Hepatocyte (in vitro differentiated cells): Measurements from ENCODE around the gene STARD5. TPM values are rescaled to one million over a fixed set of nuclear protein-coding genes. Genes with fewer than 3 reads are reported as not detected.

Experiments used
- DNase-seq: peaks from one replicate; pipeline ENCODE4 v3.0.0-alpha.2; 2016; ENCODE audit warnings: low spot score
- H2AFZ ChIP-seq: fragments of 200-600 bp; sonication (generic); 2 replicates; pipeline ENCODE4 v1.6.0; 2016; ENCODE audit warnings: antibody characterized with exemption, mild to moderate bottlenecking
- H3K27ac ChIP-seq: fragments of 200-600 bp; sonication (generic); 2 replicates; pipeline ENCODE4 v1.5.1; 2016; ENCODE audit warnings: mild to moderate bottlenecking
- H3K27me3 ChIP-seq: fragments of 200-600 bp; sonication (generic); 2 replicates; pipeline ENCODE4 v1.6.1; 2016
- H3K36me3 ChIP-seq: fragments of 200-600 bp; sonication (generic); replicated peaks from 2 replicates; pipeline ENCODE4 v1.5.1; 2016; ENCODE audit warnings: low read depth; ENCODE audit not compliant: insufficient read depth
- H3K4me1 ChIP-seq: fragments of 200-600 bp; sonication (generic); 2 replicates; pipeline ENCODE4 v1.5.1; 2016; ENCODE audit warnings: mild to moderate bottlenecking, moderate library complexity; ENCODE audit not compliant: insufficient read depth
- H3K4me2 ChIP-seq: fragments of 200-600 bp; sonication (generic); 2 replicates; pipeline ENCODE4 v1.6.0; 2016
- H3K4me3 ChIP-seq: fragments of 200-600 bp; sonication (generic); 2 replicates; pipeline ENCODE4 v1.5.1; 2016; ENCODE audit warnings: mild to moderate bottlenecking
- H3K79me2 ChIP-seq: fragments of 200-600 bp; sonication (generic); 2 replicates; pipeline ENCODE4 v1.6.0; 2017; ENCODE audit warnings: mild to moderate bottlenecking
- H3K9me2 ChIP-seq: fragments of 200-600 bp; sonication (generic); replicated peaks from 2 replicates; pipeline ENCODE4 v1.6.0; 2017; ENCODE audit warnings: mild to moderate bottlenecking; ENCODE audit not compliant: insufficient read depth
- H3K9me3 ChIP-seq: fragments of 200-600 bp; sonication (generic); 2 replicates; pipeline ENCODE4 v1.5.1; 2016; ENCODE audit warnings: low read depth, mild to moderate bottlenecking
- H4K20me1 ChIP-seq: fragments of 200-600 bp; sonication (generic); 2 replicates; pipeline ENCODE4 v1.6.0; 2016; ENCODE audit warnings: mild to moderate bottlenecking; ENCODE audit not compliant: insufficient read depth, poor library complexity, severe bottlenecking
- EZH2 ChIP-seq: fragments of 200-600 bp; sonication (generic); IDR thresholded peaks from 2 replicates; pipeline ENCODE4 v1.6.1; 2016; ENCODE audit warnings: antibody characterized with exemption, mild to moderate bottlenecking, borderline replicate concordance
- EZH2phosphoT487 ChIP-seq: fragments of 200-600 bp; sonication (generic); IDR thresholded peaks from one replicate; pipeline ENCODE4 v1.6.1; 2018; ENCODE audit warnings: antibody characterized with exemption, mild to moderate bottlenecking, low read depth, moderate library complexity; ENCODE audit not compliant: unreplicated experiment, severe bottlenecking
- WGBS: methylation state at CpG from one replicate; pipeline ENCODE4 v1.1.6; 2016; ENCODE audit warnings: low lambda C conversion rate; ENCODE audit errors: missing lambda C conversion rate; 5-methylcytosine and 5-hydroxymethylcytosine counted together
- polyA plus RNA-seq: library from polyadenylated mRNA; unstranded; fragments of >200 nt; fragmentation: Nextera tagmentation; extraction: Ambion mirVana; gene quantifications from 2 replicates; pipeline ENCODE4 v1.2.1, GENCODE V29; 2016
- total RNA-seq: library from RNA; depleted of rRNA; stranded (reverse); fragments of >200 nt; gene quantifications from 2 replicates; pipeline ENCODE4 v1.2.3, GENCODE V29; 2014
- TF ChIP-seq, protein P1 (sequence below): fragments of 200-600 bp; sonication (generic); IDR thresholded peaks from 2 replicates; pipeline ENCODE4 v1.5.1; 2016; ENCODE audit warnings: antibody characterized with exemption, mild to moderate bottlenecking; ENCODE audit not compliant: poor library complexity

The STARD5 gene
- total and polyA plus RNA-seq, 2 experiments from 2014 or later, result 7.2 to 13.7 TPM

DNA sequence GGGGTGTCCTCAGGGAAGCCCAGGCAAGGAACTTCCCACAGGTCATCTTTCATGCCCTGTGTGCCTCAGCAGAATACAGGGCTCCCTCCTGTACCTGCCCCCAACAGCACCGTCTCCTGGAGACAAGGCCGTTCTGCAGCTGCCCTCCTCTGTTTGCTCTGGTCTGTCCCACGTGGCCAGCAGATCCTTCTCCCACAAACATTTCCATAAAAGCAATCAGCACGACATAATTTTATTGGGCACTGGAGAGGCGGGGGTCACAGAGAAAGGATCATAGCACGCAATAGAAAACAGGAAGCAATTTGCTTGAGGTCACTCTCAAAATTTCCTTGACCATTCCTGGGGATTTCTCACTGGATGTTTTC is 29.4 kb downstream of the STARD5 start:
- no peaks in the 10 kb centered on the region for H4K20me1 ChIP-seq
- H3K4me2 ChIP-seq, result no peak overlapping the region
- no peak overlapping the region for H3K4me3 ChIP-seq
- TF ChIP-seq EZH2 (no peak), EZH2phosphoT487 (no peak)
- TF ChIP-seq, protein P1, sequence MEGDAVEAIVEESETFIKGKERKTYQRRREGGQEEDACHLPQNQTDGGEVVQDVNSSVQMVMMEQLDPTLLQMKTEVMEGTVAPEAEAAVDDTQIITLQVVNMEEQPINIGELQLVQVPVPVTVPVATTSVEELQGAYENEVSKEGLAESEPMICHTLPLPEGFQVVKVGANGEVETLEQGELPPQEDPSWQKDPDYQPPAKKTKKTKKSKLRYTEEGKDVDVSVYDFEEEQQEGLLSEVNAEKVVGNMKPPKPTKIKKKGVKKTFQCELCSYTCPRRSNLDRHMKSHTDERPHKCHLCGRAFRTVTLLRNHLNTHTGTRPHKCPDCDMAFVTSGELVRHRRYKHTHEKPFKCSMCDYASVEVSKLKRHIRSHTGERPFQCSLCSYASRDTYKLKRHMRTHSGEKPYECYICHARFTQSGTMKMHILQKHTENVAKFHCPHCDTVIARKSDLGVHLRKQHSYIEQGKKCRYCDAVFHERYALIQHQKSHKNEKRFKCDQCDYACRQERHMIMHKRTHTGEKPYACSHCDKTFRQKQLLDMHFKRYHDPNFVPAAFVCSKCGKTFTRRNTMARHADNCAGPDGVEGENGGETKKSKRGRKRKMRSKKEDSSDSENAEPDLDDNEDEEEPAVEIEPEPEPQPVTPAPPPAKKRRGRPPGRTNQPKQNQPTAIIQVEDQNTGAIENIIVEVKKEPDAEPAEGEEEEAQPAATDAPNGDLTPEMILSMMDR, result no peak
- 44% methylated on average over 6 of the region's 6 CpGs for WGBS
- no peaks in the 10 kb centered on the region for H3K9me2 ChIP-seq
- no peaks in the 10 kb centered on the region for H3K4me1 ChIP-seq
- no peaks in the 10 kb centered on the region for H3K79me2 ChIP-seq
- no peak overlapping the region for H3K27ac ChIP-seq
- no peaks in the 10 kb centered on the region for H3K36me3 ChIP-seq
- H2AFZ ChIP-seq, result no peak overlapping the region
- H3K9me3 ChIP-seq, result no peaks in the 10 kb centered on the region
- no peaks in the 10 kb centered on the region for H3K27me3 ChIP-seq
- no peak for DNase-seq

GRCh38 chr15:81293728-81294515 is 30.0 kb downstream of the STARD5 start:
- Histone ChIP-seq H3K4me3 (no peak overlapping the region), H3K9me2 (no peaks in the 10 kb centered on the region), H3K79me2 (no peaks in the 10 kb centered on the region), H3K4me2 (no peak overlapping the region), H3K9me3 (no peaks in the 10 kb centered on the region), H4K20me1 (no peaks in the 10 kb centered on the region), H3K27ac (no peak overlapping the region), H3K4me1 (no peaks in the 10 kb centered on the region), H3K36me3 (no peaks in the 10 kb centered on the region), H2AFZ (no peak overlapping the region), H3K27me3 (no peaks in the 10 kb centered on the region)
- no peak for DNase-seq
- 79% methylated on average over 9 of the region's 9 CpGs for WGBS
- no peak for TF ChIP-seq EZH2phosphoT487
- TF ChIP-seq EZH2, result no peak

DNA sequence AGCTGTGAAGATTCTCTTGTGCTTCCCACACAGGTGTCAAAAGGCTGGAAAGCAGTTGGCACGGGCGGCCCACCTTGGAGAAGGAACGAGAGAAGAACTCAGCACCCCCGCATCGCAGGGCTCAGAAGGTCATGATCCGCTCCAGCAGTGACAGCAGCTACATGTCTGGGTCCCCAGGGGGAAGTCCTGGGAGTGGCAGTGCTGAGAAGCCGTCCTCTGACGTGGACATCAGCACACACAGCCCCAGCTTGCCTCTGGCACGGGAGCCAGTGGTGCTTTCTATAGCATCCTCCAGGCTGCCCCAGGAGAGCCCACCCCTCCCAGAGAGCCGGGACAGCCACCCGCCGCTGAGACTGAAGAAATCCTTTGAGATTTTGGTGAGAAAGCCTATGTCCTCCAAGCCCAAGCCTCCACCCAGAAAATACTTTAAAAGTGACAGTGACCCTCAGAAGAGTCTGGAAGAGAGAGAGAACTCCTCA is 31.4 kb downstream of the STARD5 start:
- Histone ChIP-seq H3K4me3 (no peak overlapping the region), H4K20me1 (no peaks in the 10 kb centered on the region), H3K79me2 (no peaks in the 10 kb centered on the region), H3K36me3 (no peaks in the 10 kb centered on the region), H3K9me2 (no peaks in the 10 kb centered on the region), H3K27me3 (no peaks in the 10 kb centered on the region), H3K9me3 (no peaks in the 10 kb centered on the region), H3K27ac (no peak overlapping the region), H2AFZ (no peak overlapping the region), H3K4me2 (no peak overlapping the region), H3K4me1 (no peaks in the 10 kb centered on the region)
- TF ChIP-seq EZH2 (no peak), EZH2phosphoT487 (no peak)
- TF ChIP-seq, protein P1, result no peak
- WGBS, result 90% methylated on average over 12 of the region's 12 CpGs
- DNase-seq, result no peak

DNA sequence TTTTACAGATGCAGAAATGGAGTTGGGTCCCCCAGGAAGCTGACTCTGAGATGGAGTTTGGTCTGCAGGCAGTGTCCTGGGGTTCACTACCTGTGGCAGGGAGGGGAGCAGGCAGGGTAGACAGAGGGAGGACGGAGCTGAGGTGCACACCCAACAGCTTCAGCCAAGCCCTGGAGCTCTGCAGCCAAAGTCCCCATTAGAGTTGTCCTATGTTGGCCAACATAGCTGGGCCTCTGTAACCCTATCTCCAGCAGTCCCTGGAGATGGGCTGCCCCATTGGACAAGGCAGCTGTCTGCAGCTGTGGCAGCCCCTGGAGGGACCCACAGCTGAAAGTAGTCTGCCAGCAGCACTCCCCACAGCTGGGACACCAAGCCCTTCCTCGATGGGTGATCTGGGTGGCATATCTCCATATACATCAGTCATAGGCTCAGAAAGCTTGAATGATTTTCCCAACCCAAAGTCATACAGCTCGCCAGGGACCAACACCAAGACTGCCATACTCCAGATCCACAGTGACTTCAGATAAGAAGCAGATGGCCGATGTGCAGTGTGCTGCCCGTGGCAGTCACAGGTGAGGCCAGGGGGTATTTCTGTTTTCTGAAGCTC is 31.9 kb downstream of the STARD5 start:
- Histone ChIP-seq H3K4me2 (no peak overlapping the region), H4K20me1 (no peaks in the 10 kb centered on the region), H3K9me3 (no peaks in the 10 kb centered on the region), H2AFZ (no peak overlapping the region), H3K4me1 (no peaks in the 10 kb centered on the region), H3K27me3 (no peaks in the 10 kb centered on the region), H3K9me2 (no peaks in the 10 kb centered on the region), H3K79me2 (no peaks in the 10 kb centered on the region), H3K36me3 (no peaks in the 10 kb centered on the region), H3K27ac (no peak overlapping the region), H3K4me3 (no peak overlapping the region)
- no peak for DNase-seq
- TF ChIP-seq EZH2, result no peak
- TF ChIP-seq, protein P1, result no peak
- TF ChIP-seq EZH2phosphoT487, result no peak
- 74% methylated on average over 5 of the region's 5 CpGs for WGBS
